Fibroblast of lung (primary cell): Measurements from ENCODE around the gene EIF2D.

Source experiments
- EZH2 ChIP-seq: IDR thresholded peaks from 2 replicates; pipeline ENCODE4 v1.5.1; 2012; ENCODE audit warnings: low read length, control low read depth, mild to moderate bottlenecking; ENCODE audit errors: missing control alignments
- TF ChIP-seq, protein P1 (sequence below), 2 donors: IDR thresholded peaks in 1 of 2; conservative IDR thresholded peaks in 1 of 2; 1 replicate in 1 of 2; 2 replicates in 1 of 2; pipeline ENCODE4 v1.5.1; 2011 to 2012; ENCODE audit warnings: low read length in 2 of 2, control low read depth in 1 of 2, inconsistent platforms in 1 of 2, low read depth in 1 of 2, mild to moderate bottlenecking in 1 of 2

DNA sequence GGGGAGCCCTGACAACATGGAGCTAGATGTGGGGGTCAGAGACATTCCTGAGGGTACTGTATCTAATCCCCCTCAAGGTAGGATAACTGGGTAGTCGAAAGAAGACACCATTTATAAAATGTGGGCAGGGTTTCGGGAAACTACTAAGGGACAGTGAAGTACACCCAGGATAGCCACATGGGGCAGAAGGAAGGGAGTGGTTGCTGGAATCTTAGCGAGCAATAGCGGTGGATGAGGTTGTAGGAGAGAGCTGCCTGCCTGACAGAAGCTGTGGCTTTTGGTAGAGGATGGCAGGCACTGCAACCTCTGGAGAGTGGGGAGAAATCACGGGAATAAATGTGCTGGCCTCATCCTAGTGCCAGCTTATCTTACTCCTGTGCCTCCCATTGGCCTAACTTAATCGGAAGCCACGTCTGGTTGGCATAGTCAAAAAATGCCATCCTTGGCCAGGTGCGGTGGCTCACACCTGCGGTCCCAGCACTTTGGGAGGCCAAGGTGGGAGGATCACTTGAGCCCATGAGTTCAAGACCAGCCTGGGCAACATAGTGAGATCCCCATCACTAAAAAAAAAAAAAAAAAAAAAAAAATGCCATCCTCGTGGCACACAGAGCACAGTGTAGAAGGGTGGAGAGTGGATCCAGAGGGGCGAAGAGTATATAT, 49.0 kb upstream of the EIF2D start:
- TF ChIP-seq, protein P1, sequence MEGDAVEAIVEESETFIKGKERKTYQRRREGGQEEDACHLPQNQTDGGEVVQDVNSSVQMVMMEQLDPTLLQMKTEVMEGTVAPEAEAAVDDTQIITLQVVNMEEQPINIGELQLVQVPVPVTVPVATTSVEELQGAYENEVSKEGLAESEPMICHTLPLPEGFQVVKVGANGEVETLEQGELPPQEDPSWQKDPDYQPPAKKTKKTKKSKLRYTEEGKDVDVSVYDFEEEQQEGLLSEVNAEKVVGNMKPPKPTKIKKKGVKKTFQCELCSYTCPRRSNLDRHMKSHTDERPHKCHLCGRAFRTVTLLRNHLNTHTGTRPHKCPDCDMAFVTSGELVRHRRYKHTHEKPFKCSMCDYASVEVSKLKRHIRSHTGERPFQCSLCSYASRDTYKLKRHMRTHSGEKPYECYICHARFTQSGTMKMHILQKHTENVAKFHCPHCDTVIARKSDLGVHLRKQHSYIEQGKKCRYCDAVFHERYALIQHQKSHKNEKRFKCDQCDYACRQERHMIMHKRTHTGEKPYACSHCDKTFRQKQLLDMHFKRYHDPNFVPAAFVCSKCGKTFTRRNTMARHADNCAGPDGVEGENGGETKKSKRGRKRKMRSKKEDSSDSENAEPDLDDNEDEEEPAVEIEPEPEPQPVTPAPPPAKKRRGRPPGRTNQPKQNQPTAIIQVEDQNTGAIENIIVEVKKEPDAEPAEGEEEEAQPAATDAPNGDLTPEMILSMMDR (conservative IDR thresholded peaks at IDR 0.05 in 1 of 2, IDR thresholded peaks at IDR 0.05 in 1 of 2; ENCODE audit: low read depth in 1 of 2, low read length in 2 of 2), result no peak
- TF ChIP-seq EZH2, result no peak
